ENCODE data around the gene CKM.
"Not testable (repeated sequence)": the region's sequence is repeated elsewhere in the genome, so short reads cannot be mapped to it uniquely, and the experiment has no call there.

Gene CKM

GRCh38 chr19:45349126-45349415, 26.4 kb upstream of the CKM start:
- no peak for DNase-seq (ENCODE audit: low spot score)

GRCh38 chr19:45348367-45349125, 25.9 kb upstream of the CKM start:
- no peak for DNase-seq (ENCODE audit: low spot score)

- no peak for DNase-seq (ENCODE audit: low spot score)
Measured at GRCh38 chr19:45347570-45348366, 25.1 kb upstream of the CKM start.

GRCh38 chr19:45346449-45346848, 23.8 kb upstream of the CKM start:
- no peak for DNase-seq (ENCODE audit: low spot score)

GRCh38 chr19:45345506-45345860, 22.8 kb upstream of the CKM start:
- DNase-seq (ENCODE audit: low spot score), result no peak

- DNase-seq (ENCODE audit: low spot score), result no peak
Measured at GRCh38 chr19:45344621-45345505, 22.2 kb upstream of the CKM start.

- no peak for DNase-seq (ENCODE audit: low spot score)
Measured at GRCh38 chr19:45342911-45343310, 20.2 kb upstream of the CKM start.

GRCh38 chr19:45340899-45341453, 18.3 kb upstream of the CKM start:
- no peak for DNase-seq (ENCODE audit: low spot score)

- no peak for DNase-seq (ENCODE audit: low spot score)
Measured at GRCh38 chr19:45340232-45340898, 17.7 kb upstream of the CKM start, which contains the start of gene KLC3. Gene KLC3 (plus strand): TSS chr19:45340750. CDS start chr19:45345542, 4,792 bp downstream.

GRCh38 chr19:45339629-45340028, 17.0 kb upstream of the CKM start:
- no peak for DNase-seq (ENCODE audit: low spot score)

GRCh38 chr19:45336696-45337251, 14.1 kb upstream of the CKM start:
- no peak for DNase-seq (ENCODE audit: low spot score)

GRCh38 chr19:45334881-45335280, 12.2 kb upstream of the CKM start:
- DNase-seq (ENCODE audit: low spot score), result not testable (repeated sequence)

- no peak for DNase-seq (ENCODE audit: low spot score)
Measured at GRCh38 chr19:45333609-45334303, 11.1 kb upstream of the CKM start.

- no peak for DNase-seq (ENCODE audit: low spot score)
Measured at GRCh38 chr19:45331411-45331810, 8.7 kb upstream of the CKM start.

GRCh38 chr19:45327404-45328143, 4.9 kb upstream of the CKM start:
- no peak for DNase-seq (ENCODE audit: low spot score)

GRCh38 chr19:45324349-45324907, 1.8 kb upstream of the CKM start:
- DNase-seq (ENCODE audit: low spot score), result no peak

GRCh38 chr19:45323671-45324081, 1.0 kb upstream of the CKM start:
- DNase-seq (ENCODE audit: low spot score), result no peak

GRCh38 chr19:45322311-45322710, 364 bp downstream of the CKM start:
- DNase-seq (ENCODE audit: low spot score), result no peak

GRCh38 chr19:45321848-45322247, 827 bp downstream of the CKM start:
- no peak for DNase-seq (ENCODE audit: low spot score)

All from kidney capillary endothelial cell (primary cell).